Astrocyte (in vitro differentiated cells and primary cell): ENCODE data around the gene ELAVL3. TPM values are rescaled to one million over a fixed set of nuclear protein-coding genes. Genes with fewer than 3 reads are reported as not detected.

Experiments
- DNase-seq: peaks from one replicate; pipeline ENCODE4 v3.0.0-alpha.2; 2010; ENCODE audit warnings: low read depth
- FAIRE-seq: peaks from 2 replicates; lab custom pipeline; 2011; peaks lifted over from hg19 to GRCh38; lab: Jason Lieb, UNC
- H2AFZ ChIP-seq: 2 replicates; pipeline ENCODE4 v1.6.0; 2012; ENCODE audit warnings: low read depth, low read length, inconsistent platforms
- H3K27ac ChIP-seq: 2 replicates; pipeline ENCODE4 v1.5.1; 2011; ENCODE audit warnings: low read depth, low read length, inconsistent platforms
- H3K27me3 ChIP-seq: 2 replicates; pipeline ENCODE4 v1.6.0; 2011; ENCODE audit warnings: low read length, inconsistent platforms; ENCODE audit not compliant: insufficient read depth
- H3K36me3 ChIP-seq: 2 replicates; pipeline ENCODE4 v1.5.1; 2011; ENCODE audit warnings: low read length, inconsistent platforms; ENCODE audit not compliant: insufficient read depth
- H3K4me1 ChIP-seq: 2 replicates; pipeline ENCODE4 v1.5.1; 2011; ENCODE audit warnings: low read length, inconsistent platforms; ENCODE audit not compliant: insufficient read depth
- H3K4me2 ChIP-seq: 2 replicates; pipeline ENCODE4 v1.6.0; 2012; ENCODE audit warnings: low read length, inconsistent platforms
- H3K4me3 ChIP-seq: 2 replicates; pipeline ENCODE4 v1.5.1; 2011; ENCODE audit warnings: low read depth, mild to moderate bottlenecking, low read length, inconsistent platforms; ENCODE audit not compliant: insufficient read depth
- H3K79me2 ChIP-seq: 2 replicates; pipeline ENCODE4 v1.6.0; 2012; ENCODE audit warnings: mild to moderate bottlenecking, low read length, inconsistent platforms; ENCODE audit not compliant: insufficient read depth
- H3K9ac ChIP-seq: 2 replicates; pipeline ENCODE4 v1.6.0; 2012; ENCODE audit warnings: mild to moderate bottlenecking, low read length, inconsistent platforms
- H3K9me3 ChIP-seq: 2 replicates; pipeline ENCODE4 v1.5.1; 2012; ENCODE audit warnings: low read depth, mild to moderate bottlenecking, low read length, inconsistent platforms; ENCODE audit not compliant: insufficient read depth
- H4K20me1 ChIP-seq: 2 replicates; pipeline ENCODE4 v1.6.0; 2012; ENCODE audit warnings: low read length, inconsistent platforms; ENCODE audit not compliant: insufficient read depth
- H3K27ac Mint-ChIP-seq: one replicate; pipeline ENCODE4 v1.8.0; 2021; ENCODE audit warnings: mild to moderate bottlenecking, mixed read lengths; ENCODE audit not compliant: unreplicated experiment
- H3K27me3 Mint-ChIP-seq: one replicate; pipeline ENCODE4 v1.8.0; 2021; ENCODE audit warnings: low read depth, mixed read lengths; ENCODE audit not compliant: unreplicated experiment
- H3K36me3 Mint-ChIP-seq: one replicate; pipeline ENCODE4 v1.8.0; 2021; ENCODE audit warnings: low read depth, mixed read lengths; ENCODE audit not compliant: unreplicated experiment
- H3K4me1 Mint-ChIP-seq: one replicate; pipeline ENCODE4 v1.8.0; 2021; ENCODE audit warnings: low read depth, mixed read lengths; ENCODE audit not compliant: unreplicated experiment
- H3K4me3 Mint-ChIP-seq: one replicate; pipeline ENCODE4 v1.8.0; 2021; ENCODE audit warnings: mild to moderate bottlenecking, moderate library complexity, mixed read lengths; ENCODE audit not compliant: unreplicated experiment
- H3K9me3 Mint-ChIP-seq: one replicate; pipeline ENCODE4 v1.8.0; 2021; ENCODE audit warnings: mild to moderate bottlenecking, mixed read lengths; ENCODE audit not compliant: unreplicated experiment
- CTCF ChIP-seq: IDR thresholded peaks from 2 replicates; pipeline ENCODE4 v1.5.1; 2011; ENCODE audit warnings: low read depth, mild to moderate bottlenecking, inconsistent platforms, low read length, moderate library complexity; ENCODE audit not compliant: insufficient read depth
- EZH2 ChIP-seq: IDR thresholded peaks from 2 replicates; pipeline ENCODE4 v1.6.1; 2012; ENCODE audit warnings: mild to moderate bottlenecking, low read length, inconsistent platforms; ENCODE audit not compliant: insufficient read depth
- total RNA-seq: library from RNA; stranded (reverse); gene quantifications from 2 replicates; pipeline ENCODE4 v1.2.1, GENCODE V29; 2021

The ELAVL3 gene
- total RNA-seq, 1 donor from 2014 or later = not detected

GRCh38 chr19:11452620-11453310 lies 28.1 kb downstream of the ELAVL3 start:
- Histone ChIP-seq H3K9me3 (no peaks in the 10 kb centered on the region), H3K27ac (no peak overlapping the region), H3K9ac (no peak overlapping the region), H3K36me3 (no peaks in the 10 kb centered on the region), H3K79me2 (no peaks in the 10 kb centered on the region), H4K20me1 (no peaks in the 10 kb centered on the region), H3K4me1 (no peaks in the 10 kb centered on the region), H3K27me3 (no peaks in the 10 kb centered on the region), H3K4me2 (no peak overlapping the region), H2AFZ (no peak overlapping the region), H3K4me3 (no peak overlapping the region)
- FAIRE-seq (no peak), DNase-seq (no peak)
- H3K4me3 Mint-ChIP-seq = peak overlapping the region; percentile 42
- H3K27ac Mint-ChIP-seq = peak overlapping the region; percentile 88
- H3K9me3 Mint-ChIP-seq = peaks cover 1% of the 10 kb centered on the region
- no peaks in the 10 kb centered on the region for H3K27me3 Mint-ChIP-seq
- TF ChIP-seq EZH2 (no peak), CTCF (no peak)
- no peaks in the 10 kb centered on the region for H3K36me3 Mint-ChIP-seq
- H3K4me1 Mint-ChIP-seq = peaks cover 2% of the 10 kb centered on the region

DNA sequence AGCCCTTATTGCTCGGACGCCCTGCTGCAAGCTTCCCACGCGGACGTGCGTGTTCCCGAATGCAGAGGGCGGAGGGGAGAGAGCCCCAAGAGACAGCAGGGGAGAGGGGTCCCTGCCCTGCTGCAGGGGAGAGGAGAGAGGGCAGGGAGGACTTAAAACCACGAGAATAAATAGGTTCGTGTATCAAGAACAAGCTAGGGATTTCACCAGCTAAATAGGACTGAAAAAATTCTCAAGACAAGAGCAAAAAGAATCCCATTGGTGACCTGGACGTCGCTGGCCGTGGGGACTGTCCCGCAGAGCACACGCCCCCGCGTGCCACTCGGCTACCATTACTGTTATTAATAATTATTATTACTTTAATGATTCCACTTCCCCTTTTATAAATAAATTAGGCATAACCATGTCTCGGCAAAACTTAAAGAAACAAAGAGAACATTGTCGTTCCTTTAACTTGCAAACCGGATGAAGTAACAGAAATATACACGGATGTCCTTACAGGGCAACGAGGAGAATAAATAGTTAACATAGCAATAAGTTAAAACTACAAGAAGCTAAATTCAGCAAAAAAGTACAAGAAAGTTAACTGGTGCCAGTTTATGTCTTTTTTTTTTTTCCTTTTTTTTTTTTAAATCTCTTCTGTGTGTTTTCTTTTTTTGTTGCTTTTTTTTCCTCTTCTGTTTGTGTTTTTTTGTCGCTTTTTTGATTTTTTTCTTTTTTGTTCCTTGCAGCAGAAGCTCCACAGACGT lies 28.8 kb downstream of the ELAVL3 start:
- no peak for DNase-seq
- H3K4me1 Mint-ChIP-seq = peaks cover 2% of the 10 kb centered on the region
- TF ChIP-seq CTCF (no peak), EZH2 (no peak)
- no peak overlapping the region for H3K4me2 ChIP-seq
- H3K79me2 ChIP-seq = no peaks in the 10 kb centered on the region
- H3K9me3 ChIP-seq = no peaks in the 10 kb centered on the region
- H3K4me1 ChIP-seq = no peaks in the 10 kb centered on the region
- H3K4me3 Mint-ChIP-seq = peak overlapping the region; percentile 42
- H3K36me3 ChIP-seq = no peaks in the 10 kb centered on the region
- no peak overlapping the region for H3K4me3 ChIP-seq
- H2AFZ ChIP-seq = no peak overlapping the region
- no peaks in the 10 kb centered on the region for H3K27me3 Mint-ChIP-seq
- peak overlapping the region; percentile 88 for H3K27ac Mint-ChIP-seq
- H3K9ac ChIP-seq = no peak overlapping the region
- no peaks in the 10 kb centered on the region for H3K36me3 Mint-ChIP-seq
- no peak for FAIRE-seq
- H3K9me3 Mint-ChIP-seq = peaks cover 1% of the 10 kb centered on the region
- no peaks in the 10 kb centered on the region for H4K20me1 ChIP-seq
- no peaks in the 10 kb centered on the region for H3K27me3 ChIP-seq
- H3K27ac ChIP-seq = no peak overlapping the region
